ENCODE data around the gene MYLK2.

The MYLK2 gene

DNA sequence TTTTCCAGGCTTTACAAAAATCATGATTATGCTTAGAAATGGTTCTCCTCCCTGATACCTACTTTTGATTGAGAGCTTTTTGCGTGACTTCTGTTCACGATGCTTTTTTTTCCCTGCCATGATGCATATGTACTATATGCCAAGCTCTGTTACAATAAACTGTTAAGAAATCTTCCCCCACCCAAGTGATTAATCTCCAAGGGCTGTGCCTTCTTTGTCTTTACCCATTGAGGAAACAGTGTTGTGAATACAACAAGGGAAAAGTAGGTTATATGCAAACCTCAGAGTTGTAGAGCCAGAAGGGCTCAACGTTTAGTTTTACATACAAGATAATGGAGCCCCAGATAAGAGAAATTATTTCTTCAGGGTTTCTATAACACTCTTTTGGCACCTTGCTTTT, 34.1 kb upstream of the MYLK2 start:
- TF ChIP-seq, protein P1, sequence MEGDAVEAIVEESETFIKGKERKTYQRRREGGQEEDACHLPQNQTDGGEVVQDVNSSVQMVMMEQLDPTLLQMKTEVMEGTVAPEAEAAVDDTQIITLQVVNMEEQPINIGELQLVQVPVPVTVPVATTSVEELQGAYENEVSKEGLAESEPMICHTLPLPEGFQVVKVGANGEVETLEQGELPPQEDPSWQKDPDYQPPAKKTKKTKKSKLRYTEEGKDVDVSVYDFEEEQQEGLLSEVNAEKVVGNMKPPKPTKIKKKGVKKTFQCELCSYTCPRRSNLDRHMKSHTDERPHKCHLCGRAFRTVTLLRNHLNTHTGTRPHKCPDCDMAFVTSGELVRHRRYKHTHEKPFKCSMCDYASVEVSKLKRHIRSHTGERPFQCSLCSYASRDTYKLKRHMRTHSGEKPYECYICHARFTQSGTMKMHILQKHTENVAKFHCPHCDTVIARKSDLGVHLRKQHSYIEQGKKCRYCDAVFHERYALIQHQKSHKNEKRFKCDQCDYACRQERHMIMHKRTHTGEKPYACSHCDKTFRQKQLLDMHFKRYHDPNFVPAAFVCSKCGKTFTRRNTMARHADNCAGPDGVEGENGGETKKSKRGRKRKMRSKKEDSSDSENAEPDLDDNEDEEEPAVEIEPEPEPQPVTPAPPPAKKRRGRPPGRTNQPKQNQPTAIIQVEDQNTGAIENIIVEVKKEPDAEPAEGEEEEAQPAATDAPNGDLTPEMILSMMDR (IDR thresholded peaks at IDR 0.05; ENCODE audit: low read depth, low read length), result no peak

DNA sequence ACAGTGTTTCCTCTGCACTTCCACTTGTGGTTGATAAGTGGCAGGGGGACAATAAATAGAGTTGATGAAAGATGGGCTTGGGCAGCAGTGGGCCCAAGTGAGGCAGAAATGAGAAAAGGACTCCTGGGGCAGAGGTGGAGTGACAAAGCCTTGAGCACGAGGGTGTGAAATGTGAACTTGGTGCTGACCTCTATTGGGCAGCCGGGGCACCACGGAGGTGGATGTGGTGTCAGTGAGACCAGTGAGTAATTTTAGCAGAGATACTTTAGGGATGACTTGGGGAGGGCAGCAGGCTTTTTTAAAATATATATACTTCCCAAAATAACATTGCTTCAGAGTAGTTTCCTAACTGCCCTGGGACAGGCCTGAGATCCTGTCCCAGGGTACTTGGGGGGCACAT, 30.6 kb upstream of the MYLK2 start:
- no peak overlapping the region for H3K4me3 ChIP-seq (ENCODE audit: low read depth, low read length)
- TF ChIP-seq, protein P1 (IDR thresholded peaks at IDR 0.05; ENCODE audit: low read depth, low read length), result peak; percentile 14; the same call in 1 of the 2 replicates

More for the DNA sequence above, 34.1 kb upstream of the MYLK2 start:
- no peak overlapping the region for H3K4me3 ChIP-seq (ENCODE audit: low read depth, low read length)

DNA sequence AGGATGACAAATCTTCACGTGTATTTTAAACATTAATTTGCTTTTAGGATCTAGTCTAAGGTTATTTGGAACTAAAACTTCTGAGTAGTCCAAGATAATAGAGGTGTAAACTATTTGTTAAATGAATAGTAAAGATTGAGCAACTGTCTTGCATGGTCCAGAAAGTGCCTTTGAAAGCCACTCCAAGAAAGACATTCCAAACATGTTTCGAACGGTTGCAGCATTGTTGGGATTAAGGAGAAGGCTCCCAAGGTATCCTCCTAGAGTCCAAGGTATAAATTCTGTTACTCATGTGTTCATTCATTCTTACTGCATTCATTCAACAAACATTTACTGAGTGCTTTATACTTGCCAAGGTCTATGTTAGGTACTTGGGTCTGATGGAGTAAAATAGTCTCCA, 28.8 kb upstream of the MYLK2 start:
- no peak overlapping the region for H3K4me3 ChIP-seq (ENCODE audit: low read depth, low read length)
- TF ChIP-seq, protein P1 (IDR thresholded peaks at IDR 0.05; ENCODE audit: low read depth, low read length), result no peak

DNA sequence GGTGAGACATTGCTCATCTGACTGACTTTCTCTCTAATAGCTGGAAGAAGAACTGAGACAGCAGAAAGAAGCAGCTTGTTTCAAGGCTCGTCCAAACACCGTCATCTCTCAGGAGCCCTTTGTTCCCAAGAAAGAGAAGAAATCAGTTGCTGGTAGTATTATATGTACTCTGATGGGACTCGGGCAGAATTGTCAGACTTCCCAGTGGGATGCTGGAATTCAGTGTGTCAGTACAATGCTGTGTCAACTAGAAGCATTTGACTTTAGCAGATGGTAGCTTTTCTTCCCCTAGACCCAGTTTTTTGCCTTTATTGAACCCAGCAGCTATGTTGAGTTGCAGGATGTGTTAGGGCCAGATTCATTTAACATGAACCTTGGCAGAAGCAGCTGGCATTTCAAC, 21.8 kb upstream of the MYLK2 start:
- H3K4me3 ChIP-seq (ENCODE audit: low read depth, low read length), result no peak overlapping the region
- TF ChIP-seq, protein P1 (IDR thresholded peaks at IDR 0.05; ENCODE audit: low read depth, low read length), result no peak

DNA sequence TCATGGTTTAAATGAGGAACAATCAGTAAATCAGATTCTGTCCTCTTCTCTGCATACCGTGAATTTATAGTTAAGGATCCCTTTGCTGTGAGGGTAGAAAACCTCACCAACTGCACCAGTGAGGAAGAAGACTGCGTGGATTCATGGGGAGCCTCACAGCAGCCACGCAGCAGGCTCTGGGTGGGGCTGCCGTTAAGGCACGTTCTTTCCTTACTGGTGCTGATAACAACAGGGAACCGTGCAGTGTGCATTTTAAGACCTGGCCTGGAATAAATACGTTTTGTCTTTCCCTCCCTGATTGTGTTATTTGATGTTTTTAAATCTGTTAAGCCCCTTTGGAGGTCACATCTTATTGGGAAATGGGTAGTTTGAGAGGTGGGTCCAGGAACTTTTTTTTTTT, 17.6 kb upstream of the MYLK2 start:
- no peak overlapping the region for H3K4me3 ChIP-seq (ENCODE audit: low read depth, low read length)
- TF ChIP-seq, protein P1 (IDR thresholded peaks at IDR 0.05; ENCODE audit: low read depth, low read length), result no peak

DNA sequence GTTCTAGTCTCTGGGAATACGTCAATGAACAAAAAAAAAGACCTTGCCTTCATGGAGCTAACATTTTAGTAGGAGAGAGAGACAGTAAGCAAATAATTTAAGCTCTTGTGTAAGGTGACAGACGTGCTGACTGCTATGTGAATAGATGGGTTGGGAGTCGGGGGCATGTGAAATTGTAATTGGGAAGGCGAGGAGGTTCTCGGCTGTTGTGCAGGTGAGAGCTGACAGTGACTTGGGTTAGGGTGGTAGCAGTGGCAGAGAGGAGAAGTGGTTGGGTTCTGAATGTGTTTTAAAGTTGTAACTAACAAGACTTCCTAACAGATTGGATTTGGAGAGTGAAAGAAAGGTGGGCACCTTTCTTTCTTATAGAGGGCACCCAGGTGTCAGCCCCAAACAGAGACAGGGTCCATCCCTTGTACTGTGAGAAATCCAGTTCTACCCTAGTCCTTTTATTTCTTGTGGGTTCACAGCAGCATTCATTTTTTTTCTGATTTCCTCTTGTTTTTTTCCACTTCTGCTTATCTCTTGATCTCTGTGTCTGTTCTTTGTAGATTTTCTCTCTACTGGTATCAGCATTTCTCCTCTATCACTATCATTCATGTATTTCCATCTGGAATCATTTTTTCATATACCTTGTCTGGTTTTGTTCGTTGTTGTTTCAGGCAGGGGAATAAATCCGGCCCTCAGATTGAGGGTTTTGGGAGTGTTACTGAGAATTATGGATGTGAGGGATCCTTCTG, 15.4 kb upstream of the MYLK2 start:
- TF ChIP-seq, protein P1 (IDR thresholded peaks at IDR 0.05; ENCODE audit: low read depth, low read length), result no peak
- no peak overlapping the region for H3K4me3 ChIP-seq (ENCODE audit: low read depth, low read length)

DNA sequence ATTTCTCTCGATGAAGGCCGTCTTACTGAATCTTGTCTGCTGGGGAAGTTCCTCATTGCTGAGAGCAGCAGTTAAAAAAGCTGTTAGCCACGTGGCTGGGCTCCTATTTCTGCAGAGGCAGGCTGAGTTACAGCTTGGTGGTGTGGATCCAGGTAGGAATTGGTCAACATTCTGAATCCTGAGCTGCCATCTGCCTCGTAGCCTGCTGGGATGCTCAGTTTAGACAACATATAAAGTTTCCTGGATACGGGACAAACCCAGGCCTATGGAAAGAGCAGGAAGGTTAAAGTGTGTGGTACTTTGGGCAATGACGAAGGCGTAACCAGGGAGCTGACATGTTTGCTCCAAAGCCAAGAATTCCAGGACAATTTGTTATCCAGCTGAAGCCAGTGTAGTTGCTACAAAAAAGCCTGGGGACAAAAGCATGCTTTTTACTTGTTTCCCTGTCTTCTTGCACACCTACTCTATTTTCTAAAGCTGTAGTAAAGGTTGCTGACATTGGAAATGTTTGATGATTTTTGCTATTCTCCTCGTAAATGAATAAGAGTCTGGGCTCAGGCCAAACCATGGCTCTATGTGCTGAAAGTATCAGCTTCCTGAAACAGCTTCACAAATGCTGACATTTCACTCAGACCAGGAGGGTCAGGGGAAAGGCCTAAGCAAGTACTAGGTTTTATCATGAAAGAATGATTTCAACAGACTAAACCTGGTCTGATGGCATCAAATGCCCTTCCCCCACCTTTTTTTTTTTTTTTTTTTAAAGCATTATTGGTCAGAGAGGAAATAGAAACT, 12.4 kb upstream of the MYLK2 start:
- no peak overlapping the region for H3K4me3 ChIP-seq (ENCODE audit: low read depth, low read length)
- TF ChIP-seq, protein P1 (IDR thresholded peaks at IDR 0.05; ENCODE audit: low read depth, low read length), result no peak

All from WI38 (cell line).